Fibroblast of skin of back (primary cell): ENCODE data around the gene SOS2.

Experiments
- DNase-seq: peaks from one replicate; pipeline ENCODE4 v3.0.0-alpha.2; 2013

Gene SOS2

DNA sequence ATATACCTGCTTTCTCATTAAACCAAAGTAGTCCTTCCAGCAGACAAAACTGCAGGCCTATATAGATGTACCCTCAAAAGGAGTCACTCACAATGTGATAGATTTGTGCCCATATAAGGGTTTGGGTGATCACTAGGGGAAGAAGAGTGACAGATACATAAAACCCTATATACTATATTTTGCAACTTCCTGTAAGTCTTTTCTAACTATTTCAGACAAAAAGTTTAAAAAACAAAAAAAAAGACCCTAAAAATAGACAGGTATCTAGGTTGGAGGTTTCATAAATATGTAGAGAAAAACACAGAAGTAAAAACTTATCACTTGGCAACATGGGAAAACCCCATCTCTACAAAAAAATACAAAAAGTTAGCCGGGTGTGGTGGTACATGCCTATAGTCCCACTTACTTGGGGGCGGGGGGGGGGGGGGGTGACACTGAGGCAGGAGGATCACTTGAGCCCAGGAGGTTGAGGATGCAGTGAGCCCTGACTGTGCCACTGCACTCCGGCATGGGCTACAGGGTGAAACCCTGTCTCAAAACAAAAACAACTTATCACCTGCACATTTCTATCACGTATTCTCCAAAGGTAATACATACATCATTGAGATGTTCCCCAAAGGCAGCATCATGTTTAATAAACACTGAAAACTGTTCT lies 117.9 kb downstream of the SOS2 start:
- DNase-seq: no peak

DNA sequence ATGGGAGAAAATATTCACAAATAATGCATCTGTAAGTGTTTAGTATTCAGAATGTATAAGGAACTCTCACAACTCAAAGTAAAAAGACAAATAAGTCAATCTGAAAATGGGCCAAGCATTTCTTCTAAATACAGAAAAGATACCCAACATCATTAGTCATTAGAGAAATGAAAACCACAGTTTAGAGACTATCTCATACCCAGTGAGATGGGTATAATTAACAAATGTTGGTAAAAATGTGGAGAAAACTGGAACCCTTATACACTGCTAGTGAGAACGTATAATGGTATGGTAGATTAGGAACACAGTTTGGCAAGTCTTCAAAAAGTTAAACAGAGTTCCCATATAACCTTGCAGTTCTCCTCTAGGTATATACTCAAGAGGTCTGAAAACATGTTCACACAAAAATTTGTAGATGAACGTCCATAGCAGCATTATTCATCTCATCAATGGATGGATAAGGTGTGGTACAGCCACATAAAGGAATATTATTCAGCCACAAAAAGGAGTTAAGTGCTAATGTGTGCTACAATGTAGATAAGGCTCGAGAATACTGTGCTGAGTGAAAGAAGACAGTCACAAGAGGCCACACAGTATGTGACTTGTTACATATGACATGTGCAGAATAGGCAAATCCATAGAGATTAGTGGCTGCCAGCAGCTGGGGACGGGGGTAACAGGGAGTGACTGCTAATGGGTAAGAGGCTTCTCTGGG lies 120.9 kb downstream of the SOS2 start:
- DNase-seq: no peak

DNA sequence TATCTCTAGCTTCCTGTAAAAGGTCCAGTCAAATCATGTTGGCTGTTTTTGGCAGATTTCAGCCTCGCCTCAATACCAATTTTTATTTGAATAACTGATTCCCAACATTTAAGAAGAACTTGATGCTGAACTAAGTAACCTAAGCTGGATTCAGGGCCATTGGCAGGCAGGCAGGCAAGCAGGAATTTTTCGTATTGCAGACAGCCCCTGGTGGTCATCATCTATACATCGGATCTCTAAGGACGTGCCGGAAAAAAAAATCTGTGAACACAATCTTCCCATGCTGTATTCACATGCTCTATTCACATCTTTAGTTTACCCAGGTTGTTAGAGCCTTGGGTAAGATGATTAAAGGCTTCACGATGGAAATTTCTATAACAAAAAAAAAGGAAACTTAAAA lies 122.0 kb downstream of the SOS2 start:
- peak; percentile 34 for DNase-seq

DNA sequence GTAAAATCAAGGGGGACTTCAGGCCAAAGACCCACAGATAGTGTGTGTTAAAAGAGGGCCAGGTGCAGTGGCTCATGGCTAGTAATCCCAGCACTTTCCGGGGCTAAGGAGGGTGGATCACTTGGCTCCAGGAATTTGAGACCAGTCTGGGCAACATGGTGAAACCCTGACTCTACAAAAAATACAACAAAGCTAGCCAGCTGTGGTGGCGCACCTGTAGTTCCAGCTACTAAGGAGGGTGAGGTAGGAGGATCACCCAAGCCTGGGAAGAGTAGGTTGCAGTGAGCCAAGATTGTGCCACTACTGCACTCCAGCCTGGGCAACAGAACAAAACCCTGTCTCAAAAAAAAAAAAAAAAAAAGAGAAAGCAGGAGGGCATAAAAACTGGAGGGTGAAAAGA lies 123.5 kb downstream of the SOS2 start:
- DNase-seq: no peak

DNA sequence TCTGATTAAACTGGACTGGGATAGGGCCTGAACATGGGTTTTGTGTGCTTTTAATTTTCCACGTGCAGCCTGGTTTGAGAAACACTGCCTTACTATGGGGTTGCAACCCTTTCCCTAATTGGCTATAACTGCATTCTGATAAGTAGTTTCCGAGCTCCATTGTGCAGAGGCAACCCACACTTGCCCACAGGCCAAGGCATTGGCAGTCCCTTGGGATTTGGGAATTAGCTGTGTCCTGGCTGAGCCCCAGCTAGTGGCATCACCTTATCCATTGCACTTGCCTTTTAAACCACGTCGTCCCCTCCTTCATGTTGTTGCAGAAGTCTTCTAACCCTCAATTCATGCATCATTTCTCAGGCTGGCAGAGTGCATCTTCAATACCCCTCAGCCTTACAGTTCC lies 125.2 kb downstream of the SOS2 start:
- no peak for DNase-seq

DNA sequence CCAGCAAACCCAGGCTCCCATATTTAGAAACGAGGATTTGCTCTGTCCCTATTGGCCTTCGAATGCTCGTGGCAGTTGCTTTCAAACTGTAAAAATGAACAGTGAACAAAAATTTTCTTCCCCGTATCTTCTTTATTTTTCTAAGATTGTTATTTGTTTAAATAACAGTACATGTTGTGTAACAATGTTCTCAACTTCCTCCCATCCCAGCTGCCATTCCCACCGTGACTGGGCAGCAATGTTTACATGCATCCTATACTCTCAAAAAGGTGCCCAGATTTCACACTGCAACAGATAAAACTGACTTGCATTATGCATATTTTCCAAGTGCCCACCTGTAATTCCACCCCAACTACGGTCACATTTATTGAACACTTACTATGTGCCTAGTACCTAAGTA lies 127.8 kb downstream of the SOS2 start:
- DNase-seq: no peak

DNA sequence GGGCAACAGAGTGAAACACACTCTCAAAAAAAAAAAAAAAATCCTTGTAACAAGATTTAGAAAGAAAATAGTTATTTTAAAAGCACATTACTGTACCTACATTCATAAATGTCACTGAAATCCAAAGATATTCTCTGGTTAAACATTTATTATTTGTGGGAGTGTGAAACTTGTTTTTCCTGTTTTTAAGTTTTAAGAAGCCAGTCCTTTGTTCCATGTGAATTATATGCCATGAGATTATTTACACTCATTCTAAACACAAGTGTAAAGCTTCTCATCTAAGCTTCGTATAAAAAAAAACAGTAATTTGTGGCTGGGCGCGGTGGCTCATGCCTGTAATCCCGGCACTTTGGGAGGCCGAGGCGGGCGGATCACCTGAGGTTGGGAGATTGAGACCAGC lies 130.0 kb downstream of the SOS2 start:
- DNase-seq: no peak

DNA sequence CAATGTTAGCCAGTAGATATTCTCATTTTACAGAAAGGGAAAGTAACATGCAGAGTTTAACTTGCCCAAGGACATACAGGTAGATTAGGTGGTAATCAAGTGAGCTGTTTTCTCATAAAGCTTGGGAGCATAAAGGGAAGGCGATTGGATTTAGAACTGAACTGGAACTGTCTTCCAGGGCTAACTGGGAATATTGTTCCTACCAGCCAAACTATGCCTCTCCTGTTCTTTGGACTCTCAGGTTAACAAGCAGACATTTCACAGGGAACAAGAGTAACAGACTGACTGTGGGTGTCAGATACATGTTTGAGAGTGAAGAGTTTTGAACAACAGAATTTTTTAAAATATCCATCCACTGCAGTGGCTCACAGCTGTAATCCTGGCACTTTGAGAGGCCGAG lies 130.6 kb downstream of the SOS2 start:
- no peak for DNase-seq

DNA sequence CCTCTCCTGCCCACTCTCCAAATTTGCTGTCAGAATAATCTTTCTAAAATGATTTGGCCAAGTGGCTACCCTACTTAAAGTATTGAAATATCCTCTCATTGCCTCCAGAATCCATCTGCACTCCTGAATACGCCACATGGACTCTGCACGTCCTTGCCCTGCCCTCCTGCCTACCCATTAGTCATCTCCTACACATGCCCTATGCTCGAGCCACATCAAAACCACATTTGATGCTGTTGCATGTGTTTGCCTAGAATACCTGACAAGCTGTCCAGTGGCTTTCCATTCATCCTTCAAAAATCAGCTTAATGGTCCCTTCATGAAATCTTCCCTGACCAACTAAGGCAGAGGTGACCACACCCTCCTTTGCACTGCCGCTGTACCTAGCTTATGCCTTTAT lies 132.0 kb downstream of the SOS2 start:
- DNase-seq: no peak

DNA sequence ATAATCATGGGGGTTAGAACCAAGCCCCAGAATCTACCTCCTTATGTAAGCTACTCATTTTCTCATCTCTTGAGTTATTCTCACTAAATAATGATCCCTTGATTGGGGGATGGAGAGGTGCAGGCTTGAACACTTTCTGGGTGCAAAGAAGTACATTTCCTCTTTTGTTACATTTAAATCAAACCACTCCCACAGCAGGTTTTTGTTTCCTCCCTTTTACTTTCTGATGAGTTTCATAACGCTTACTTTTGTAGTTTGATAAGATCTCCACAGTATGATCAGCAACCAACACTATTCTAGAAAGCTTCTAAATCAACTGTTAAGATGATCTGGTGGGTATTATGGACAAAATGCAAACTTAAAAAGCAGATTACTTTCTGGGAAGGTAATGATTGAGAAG lies 135.5 kb downstream of the SOS2 start:
- no peak for DNase-seq

DNA sequence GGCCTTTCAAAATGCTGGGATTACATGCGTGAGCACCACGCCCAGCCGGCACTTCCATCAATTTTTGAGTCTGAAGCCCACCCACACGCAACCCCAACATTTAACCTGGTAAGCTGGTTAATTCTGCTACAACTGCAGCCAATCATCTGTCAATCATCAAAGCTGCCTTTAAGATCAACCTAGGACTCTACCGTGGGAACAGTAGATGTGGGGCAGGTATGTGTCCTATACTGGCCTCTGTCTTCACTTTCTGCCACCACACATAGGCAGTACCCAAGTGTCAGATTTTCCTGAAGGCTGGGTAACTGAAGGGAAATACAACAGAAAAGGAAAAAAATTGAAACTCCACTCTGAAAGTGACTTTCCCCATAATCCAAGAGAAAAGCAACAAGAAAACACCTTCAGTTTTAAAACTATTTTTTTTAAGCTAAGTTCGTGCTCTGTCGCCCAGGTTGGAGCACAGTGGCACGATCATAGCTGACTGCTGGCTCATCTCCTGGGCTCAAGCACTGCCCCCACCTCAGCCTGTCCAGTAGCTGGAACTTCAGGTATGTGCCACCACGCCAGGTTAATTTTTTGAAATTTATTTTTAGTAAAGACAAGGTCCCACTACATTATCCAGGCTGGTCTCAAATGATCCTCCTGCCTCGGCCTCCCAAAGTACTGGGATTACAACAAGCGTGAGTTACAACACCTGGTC lies 137.2 kb downstream of the SOS2 start:
- no peak for DNase-seq

DNA sequence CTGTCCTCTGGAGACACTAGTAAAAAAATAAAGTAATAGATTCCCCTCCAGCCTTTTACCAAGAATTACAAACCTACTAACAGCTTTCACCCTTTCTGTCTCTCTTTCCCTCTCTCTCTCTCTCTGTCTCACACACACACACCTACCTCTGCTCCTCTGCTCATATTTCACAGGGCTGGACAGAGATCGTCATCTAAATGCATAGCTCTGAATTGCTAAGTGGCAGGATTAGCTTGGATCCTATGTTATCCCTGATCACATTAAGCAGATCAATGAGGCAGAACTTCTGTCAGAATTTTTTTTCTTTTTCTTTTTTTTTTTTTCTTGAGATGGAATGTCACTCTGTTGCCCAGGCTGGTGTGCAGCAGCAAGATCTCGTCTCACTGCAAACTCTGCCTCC lies 137.9 kb downstream of the SOS2 start:
- no peak for DNase-seq

DNA sequence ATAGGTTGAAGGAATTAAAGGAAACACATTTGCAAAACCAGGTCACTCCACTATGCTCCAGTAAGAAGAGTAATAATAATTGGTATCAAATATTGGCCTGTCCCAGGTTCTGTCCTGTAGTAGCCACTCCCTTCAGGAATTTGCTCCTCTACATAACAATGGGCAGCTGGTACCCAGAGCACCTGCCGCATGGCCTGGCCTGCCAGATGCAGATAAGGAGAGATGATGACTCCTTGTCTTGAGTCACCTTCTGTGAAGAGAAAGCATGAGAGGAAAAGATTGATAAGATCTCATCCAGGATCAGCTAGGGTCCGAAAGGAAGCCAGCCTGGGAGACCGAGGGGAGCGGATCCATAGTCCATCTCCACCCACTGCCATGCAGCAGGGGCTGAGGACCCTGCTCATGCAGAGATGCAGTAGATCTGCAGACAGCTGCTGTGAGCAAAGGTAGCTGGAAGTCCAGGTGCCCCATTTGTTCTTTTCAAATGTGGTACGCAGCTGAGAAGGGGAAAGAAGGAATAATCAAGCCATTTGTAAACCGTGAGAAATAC lies 139.3 kb downstream of the SOS2 start:
- no peak for DNase-seq

DNA sequence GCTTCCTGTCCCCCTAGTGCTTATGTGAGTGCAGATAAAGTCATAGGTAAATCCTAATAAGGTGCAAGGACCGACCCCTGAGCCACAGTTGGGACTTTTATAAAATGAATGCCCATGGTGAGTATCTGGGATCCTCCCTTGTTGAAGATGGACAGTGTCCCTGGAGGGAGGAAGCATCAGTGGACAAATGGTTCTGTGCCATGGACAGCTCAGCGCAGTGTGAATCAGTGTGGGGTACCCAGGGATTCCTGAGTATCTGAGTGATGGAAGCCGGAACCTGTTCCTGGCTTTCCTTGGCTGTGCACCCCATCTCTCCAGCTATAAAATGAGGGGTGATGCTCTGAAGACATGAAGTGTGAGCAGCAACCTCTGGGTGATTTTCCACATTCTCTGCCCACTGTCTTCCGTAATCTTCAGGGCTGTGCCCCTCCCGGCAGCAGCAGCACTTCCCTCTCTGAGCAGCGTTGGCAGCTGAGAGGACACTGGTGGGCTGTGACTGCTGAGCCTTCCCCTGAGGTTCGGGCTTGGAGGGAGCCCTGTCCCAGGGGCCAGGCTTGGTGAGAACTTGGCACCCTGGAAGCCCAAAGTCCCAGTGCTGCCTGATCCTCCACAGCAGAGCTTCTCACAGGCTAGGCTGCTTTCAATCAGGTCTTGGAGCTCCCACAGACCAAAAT lies 140.0 kb downstream of the SOS2 start:
- DNase-seq: no peak

DNA sequence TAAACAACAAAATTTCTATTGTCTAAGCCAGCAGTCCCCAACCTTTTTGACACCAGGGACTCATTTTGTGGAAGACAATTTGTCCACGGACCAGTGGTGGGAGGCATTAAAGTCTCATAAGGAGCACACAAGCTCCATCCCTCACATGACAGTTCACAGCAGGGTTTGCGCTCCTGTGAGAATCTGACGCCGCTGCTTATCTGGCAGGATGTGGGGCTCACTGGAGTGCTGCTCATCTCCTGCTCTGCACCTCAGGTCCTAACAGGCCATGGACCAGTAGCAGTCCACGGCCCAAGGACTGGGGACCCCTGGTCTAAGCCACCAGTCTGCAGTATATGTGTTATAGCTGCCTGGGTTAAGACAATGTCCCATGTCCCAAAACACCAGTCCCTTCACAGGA lies 142.2 kb downstream of the SOS2 start:
- DNase-seq: no peak

DNA sequence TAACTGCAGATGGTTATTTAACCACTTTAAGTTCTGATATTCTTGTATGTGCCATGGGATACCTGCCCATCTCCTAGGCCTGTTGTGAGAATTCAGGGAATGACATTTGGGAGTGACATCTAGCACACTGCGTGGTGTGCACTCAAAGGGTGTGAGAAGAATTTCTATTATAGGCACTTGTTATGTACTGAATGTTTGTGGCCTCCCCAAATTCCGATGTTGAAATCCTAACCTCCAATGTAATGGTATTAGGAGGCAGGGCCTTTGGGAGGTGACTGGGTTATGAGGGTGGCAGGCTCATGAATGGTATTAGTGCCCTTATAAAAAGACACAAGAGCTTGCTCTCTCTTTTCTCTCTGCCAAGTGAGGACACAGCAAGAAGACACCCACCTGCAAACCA lies 142.6 kb downstream of the SOS2 start:
- no peak for DNase-seq

DNA sequence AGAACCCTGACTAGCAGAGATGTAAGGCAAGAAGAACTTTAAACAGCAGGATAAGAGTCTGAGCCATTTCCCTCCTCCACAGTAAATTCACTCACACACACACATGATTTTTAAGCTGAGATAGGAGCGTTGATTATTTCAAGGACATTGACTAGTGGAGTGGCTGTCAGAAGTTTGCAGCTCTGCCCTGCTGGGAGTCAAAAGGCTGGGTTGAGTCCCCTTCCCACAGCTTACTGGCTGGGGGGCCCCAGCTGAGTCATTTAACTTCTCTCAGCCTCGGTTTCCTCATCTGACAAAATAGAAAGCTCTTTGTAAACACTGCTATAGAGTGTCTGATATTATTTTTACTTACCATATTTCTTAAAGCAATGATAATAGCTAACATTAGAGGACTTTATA lies 143.3 kb downstream of the SOS2 start:
- DNase-seq: no peak

DNA sequence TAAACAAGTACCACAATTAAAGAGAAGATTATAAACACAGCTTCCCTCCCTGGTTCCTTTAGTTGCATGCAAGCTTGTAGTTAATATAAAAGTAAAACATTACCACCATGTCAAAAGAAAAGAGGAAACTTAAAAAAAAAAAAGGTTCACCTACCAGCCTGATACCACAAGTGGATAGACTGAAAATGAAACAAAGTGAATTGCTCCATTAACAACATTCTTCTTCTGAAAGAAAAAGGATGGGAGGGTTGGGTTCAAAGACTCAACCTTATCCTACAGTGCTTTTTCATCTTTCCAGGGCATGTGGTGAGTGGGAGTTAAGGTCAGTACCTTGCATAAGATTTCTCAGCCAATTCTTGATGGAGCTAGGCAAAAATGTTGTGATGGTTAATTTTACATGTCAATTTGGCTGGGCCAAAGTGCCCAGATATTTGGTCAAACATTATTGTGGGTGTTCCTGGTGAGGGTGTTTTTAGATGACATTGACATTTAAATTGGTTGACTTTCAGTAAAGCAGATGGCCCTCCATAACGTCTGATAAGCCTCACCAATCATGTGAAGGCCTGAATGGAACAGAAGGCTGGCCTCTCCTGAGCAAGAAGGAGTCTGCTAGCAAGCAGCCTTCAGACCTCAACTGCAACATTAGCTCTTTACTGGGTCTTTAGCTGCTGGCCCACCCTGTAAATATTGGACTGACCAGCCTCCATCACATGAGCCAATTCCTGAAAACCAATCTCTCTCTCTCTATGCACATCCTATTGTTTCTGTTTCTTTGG lies 143.8 kb downstream of the SOS2 start:
- DNase-seq: no peak

DNA sequence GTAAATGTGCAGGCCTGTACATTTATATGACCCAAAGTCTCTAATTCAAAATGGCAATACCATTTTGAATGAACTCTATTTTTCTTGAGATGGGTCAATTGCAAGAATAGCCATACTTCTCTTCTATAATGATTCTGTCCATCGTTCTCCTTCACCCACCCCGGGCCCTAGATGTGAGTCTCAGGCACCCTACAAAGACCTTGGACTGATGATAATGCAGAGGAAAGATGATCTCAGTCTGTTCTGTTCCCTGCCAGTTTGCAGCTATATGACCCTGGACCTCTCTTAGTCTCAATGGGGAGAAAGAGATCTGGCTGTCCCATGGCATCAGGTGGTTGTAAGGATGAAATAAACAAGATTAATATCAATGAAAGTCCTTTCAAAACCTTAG lies 145.1 kb downstream of the SOS2 start:
- DNase-seq: no peak

DNA sequence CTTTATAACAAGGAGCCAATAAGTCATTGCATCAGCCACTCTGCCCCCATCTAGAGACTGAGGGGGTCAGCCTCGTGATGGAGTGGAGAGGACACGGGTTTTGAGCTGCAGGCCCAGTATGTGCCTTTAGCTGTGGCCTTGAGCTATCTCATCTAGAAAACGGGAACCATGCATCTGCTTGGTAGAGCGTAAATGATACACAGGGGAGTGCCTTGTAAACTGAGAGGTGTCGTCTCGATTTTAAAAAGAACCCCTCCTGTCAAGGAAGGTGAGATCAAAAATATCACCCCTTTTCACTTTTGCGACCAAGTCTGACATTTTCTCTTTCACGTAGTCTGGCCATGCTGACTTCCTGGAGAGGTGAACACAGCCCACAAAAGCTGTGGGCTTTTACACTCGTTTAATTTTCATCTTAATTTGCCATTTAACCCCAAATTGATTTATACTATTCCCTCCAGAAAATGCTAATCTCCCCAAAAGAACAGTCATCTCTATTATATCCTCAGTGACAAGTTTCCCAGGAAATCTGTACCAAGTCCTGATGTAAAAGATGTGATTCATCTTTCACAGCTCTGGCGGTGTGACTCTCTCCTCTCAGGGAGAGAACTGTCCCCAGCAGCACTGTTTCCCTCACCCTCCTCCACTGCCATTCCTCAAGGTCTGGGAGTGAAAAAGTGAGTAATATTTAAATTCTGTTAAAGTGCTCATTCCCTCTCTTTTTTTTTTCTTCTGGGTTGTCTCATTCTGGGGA lies 145.6 kb downstream of the SOS2 start:
- peak; percentile 93 for DNase-seq

DNA sequence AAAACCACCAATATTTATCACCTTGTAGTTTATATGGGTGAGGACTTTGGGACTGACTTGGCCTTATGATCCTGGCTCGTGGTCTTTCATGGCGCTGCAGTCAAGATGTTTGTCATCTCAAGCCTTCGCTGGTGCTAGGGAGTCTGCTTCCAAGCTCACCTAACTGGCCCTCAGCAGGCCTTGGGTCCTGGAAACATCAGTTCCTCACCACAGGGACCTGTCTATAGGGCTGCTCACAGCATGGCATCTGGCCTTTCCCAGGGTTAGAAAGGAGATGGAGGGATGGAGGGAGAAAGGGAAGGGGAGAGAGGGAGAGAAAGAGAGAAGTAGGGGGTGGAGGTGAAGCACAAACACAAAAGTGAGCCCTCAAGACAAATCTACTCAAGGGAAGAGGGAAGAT lies 146.7 kb downstream of the SOS2 start:
- no peak for DNase-seq
